Activated naive CD4-positive, alpha-beta T cell treated with anti-CD3 and anti-CD28 coated beads, Interleukin-2, amount 50 U/mL, for 72 hours (primary cell): ENCODE measurements around the gene RFT1. TPM values are rescaled to one million over a fixed set of nuclear protein-coding genes. Genes with fewer than 3 reads are reported as not detected.

Experiments used
- ATAC-seq, 2 donors: fragments of 150-1000 bp; cut with Tn5 transposase; 2 replicates each; pipeline ENCODE4 v1.10.0; 2021; ENCODE audit warnings: mild to moderate bottlenecking in 2 of 2, moderate library complexity in 2 of 2
- DNase-seq, 2 donors: peaks; one replicate each; pipeline ENCODE4 v3.0.0; 2021 to 2022; ENCODE audit warnings: low spot score in 2 of 2
- H3K27ac Mint-ChIP-seq, 2 donors: one replicate each; pipeline ENCODE4 v1.8.0; 2022; ENCODE audit warnings: mild to moderate bottlenecking in 2 of 2, mixed read lengths in 2 of 2
- H3K36me3 Mint-ChIP-seq, 2 donors: one replicate each; pipeline ENCODE4 v1.8.0; 2022; ENCODE audit warnings: mixed read lengths in 2 of 2
- H3K9me3 Mint-ChIP-seq, 2 donors: one replicate each; pipeline ENCODE4 v1.8.0; 2022; ENCODE audit warnings: mixed read lengths in 2 of 2
- total RNA-seq, 2 donors: library from RNA; stranded (reverse); gene quantifications; one replicate each; pipeline ENCODE4 v1.2.3, GENCODE V29; 2022

Gene RFT1
- total RNA-seq, 2 donors from 2014 or later: 19.5 to 38.3 TPM

DNA sequence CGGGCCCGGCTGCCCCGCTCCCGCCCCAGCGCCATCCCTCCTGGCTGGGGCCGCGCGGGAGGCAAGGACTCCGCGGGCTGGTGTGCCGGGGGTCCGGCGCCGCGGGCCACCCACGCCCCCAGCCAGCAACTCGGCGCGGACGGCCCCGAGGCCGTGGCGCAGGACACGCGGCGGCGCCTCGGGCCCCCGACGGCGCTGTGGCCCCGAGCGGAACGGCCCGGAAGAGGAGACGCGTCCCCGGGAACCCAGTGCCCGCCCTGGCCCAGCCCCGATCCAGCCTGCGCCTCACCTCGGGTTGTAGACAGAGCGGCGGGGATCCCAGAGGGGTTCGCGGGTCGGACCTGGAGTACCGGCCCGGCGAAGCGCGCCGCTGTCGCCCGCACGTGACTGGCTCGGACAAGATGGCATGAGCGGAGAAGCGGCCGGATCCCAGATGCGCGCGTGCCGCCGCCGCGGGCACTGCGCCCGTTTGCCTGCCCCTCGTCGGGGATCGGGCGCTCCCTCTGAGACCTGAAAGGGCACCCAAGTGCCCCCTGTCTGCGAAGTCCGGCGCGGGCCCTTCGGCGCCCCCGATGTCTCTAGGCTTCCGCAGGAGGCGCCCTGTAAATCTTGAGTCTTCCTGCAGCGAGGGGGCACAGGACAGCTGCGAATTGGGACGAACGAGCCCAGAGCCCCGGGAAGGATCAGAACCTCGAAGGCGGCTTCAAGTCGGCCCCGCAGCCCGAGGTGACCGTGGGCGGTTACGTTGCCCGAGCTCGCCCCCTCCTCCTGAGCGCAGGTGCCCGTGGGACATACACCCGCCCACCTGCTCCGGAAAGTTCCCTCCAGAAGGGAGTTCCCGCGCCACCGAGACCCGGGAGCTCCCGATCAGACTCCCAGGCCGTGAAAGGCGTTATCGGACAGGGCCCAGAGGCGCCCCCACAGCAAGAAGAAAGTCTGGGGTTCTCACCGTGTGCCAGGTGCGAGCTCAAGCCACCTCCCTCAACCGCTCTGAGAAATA is 83.8 kb downstream of the RFT1 start:
- peak; percentile 51 to 57 for ATAC-seq
- peak; percentile 62 to 77 for DNase-seq
- Mint-ChIP-seq H3K9me3 (no peaks in the 10 kb centered on the region), H3K27ac (peak overlapping the region; percentile 86 to 87), H3K36me3 (peaks cover 8 to 17% of the 10 kb centered on the region in 2 donors)

DNA sequence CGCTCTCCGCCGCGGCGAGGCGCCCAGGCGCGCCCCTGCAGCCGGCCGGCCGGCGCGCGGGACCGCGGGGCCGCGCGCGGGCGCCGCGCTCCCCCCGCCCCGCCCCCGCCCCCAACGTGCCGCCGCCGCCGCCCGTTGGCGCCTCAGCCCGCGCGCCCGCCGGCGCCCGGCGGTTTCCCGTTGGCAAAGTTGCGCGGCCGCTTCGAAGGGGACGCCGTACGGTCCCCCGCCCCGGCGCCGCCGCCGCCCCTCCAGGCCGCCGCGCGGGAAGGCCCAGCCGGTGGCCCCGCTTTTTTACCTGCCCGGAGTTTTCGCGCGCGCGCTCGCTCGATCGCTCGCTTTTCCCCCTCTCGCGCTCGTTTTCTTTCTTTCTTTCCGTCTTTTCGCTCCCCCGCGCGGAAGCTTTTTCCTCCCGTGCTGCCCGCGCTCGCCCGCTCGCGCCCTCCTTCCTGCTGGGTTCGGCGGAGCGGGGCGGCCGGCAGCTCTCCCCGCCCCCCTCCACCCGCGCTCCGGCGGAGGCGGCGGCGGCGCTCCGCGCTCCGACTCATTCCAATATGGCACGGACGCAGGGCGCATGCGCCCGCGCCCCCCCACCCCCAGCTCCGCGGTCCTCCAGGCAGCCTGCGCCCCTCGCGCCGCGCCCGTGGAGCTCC is 84.6 kb downstream of the RFT1 start, which contains the start of gene SFMBT1:
Gene SFMBT1, minus strand, starts transcription at position 556 of the 653 bp plus-strand sequence. CDS start 76,945 bp downstream, outside the sequence.
- peak; percentile 60 to 71 for ATAC-seq
- H3K36me3 Mint-ChIP-seq: peaks cover 8 to 17% of the 10 kb centered on the region in 2 donors
- no peaks in the 10 kb centered on the region for H3K9me3 Mint-ChIP-seq
- peak; percentile 65 to 72 for DNase-seq
- H3K27ac Mint-ChIP-seq: peak within 1 kb of the TSS; percentile 90 to 97

DNA sequence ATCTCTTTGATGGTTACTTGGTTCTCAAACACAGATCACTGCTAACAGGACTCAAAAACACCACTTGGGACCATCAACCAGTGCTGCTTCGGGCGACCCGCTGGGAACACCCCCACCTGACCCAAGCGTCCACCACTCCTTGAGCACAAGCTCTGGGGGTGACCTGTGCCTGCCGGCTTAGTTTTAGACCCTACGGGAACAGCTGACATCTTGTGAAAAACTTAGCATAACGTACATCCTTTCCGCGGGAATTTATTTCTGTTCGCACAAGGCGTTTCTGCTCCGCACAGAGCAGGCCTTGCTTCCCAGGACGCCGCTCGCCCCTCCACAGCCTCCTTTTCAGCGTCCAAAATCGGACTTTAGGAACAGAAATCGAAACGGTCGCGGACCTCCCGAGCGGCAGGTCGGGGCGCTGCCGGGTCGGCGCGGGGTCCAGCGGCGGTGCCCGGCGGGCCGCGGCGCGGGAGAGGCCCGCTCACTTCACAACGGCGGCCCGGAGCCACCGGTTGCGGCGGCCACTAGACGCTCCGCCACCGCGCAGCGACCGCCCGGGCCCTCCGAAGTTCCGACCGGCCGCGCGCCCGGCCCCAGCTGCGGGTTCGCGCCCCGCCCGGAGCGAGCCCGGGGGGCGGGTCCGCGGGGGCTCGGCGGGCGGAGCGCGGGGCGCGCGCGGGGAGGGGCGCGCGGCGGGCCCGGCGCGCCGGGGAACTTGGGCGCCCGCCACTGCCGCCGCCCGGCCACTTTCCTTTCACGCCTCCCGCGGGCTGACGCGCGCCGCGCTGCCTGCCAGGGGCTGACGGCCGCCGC is 85.3 kb downstream of the RFT1 start:
- DNase-seq: peak; percentile 49 to 71
- H3K36me3 Mint-ChIP-seq: peaks cover 8 to 17% of the 10 kb centered on the region in 2 donors
- peak; percentile 48 to 49 for ATAC-seq
- H3K27ac Mint-ChIP-seq: peak overlapping the region; percentile 90 to 97
- no peaks in the 10 kb centered on the region for H3K9me3 Mint-ChIP-seq

DNA sequence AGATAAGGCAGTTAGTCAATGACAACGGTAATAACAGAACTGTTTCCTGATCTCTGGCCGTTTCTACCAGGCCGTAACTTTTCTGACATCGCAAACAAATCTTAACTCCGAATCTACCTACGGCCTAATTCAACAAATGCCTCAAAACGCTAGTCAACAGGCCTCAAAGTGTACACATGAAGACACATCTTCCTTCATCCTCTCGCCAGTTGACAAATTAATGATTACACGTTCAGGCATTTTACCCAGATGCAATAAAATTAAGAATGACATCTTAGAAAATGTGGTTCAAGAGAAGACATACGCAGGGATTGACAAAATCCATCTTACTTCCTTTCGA is 85.9 kb downstream of the RFT1 start:
- DNase-seq (no peak), ATAC-seq (no peak)
- Mint-ChIP-seq H3K9me3 (no peaks in the 10 kb centered on the region), H3K27ac (peak overlapping the region; percentile 90 to 97), H3K36me3 (peaks cover 8 to 17% of the 10 kb centered on the region in 2 donors)

DNA sequence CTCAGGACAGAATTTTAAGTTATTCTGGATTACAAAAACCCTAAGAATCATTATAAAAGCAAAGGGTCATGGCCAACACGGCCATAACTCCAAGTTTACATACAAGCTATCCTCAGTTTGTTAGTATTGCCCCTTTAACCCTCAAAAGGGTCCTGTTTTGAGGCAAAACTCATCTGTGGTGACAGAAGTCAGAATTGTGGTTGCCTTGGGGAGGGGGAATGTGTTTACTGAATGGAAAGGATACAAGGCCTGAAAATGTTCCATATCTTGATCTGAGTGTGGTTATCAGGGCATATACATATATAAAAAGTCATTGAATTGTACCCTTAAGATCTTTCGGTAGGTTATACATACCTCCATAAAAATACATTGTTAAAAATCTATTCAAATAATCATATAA is 86.5 kb downstream of the RFT1 start:
- Mint-ChIP-seq H3K9me3 (no peaks in the 10 kb centered on the region), H3K27ac (peak overlapping the region in 1 of 2 donors; percentile 90), H3K36me3 (peaks cover 8 to 17% of the 10 kb centered on the region in 2 donors)
- no peak for ATAC-seq
- no peak for DNase-seq

DNA sequence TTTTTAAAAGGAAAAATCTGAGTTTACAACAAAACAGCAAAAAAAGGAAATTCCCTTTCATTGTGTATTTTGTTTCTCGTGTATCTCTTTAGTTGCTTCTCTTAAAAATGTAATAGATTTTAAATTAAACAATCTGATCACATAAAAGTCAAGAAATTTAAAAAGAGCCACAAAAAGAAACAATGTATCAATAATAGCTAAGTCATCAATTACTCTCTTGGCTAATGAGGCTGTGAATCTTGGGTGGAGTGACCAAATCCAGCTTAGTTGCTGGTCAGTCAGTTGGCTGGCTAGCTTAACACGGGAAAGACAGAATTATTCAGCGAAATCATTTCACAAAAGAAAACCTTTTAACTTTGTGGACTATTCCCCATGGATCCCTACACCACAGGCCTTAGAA is 87.6 kb downstream of the RFT1 start:
- H3K36me3 Mint-ChIP-seq: peaks cover 8 to 17% of the 10 kb centered on the region in 2 donors
- no peaks in the 10 kb centered on the region for H3K9me3 Mint-ChIP-seq
- no peak overlapping the region for H3K27ac Mint-ChIP-seq
- ATAC-seq (no peak), DNase-seq (no peak)

DNA sequence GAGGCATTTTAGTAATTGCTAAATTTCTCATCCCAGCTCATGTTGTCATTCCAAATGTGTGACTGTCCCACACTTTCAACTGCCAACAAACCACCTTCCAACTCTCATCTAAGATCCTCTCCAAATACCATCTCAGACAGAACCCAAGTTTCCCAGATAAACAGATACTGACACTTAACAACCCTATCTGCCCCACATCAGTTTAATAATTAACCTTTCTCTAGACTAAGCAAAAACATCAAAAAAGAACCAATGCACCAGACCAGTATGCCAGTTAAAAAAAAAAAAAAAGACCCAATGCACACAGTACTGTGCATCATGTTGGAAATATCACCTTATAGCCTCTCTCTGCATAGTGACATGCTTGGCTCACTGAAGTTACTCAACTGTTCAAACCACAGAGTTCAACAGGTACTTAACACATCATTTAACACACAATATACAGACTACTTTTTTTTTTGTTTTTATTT is 89.8 kb downstream of the RFT1 start:
- ATAC-seq (peak in 1 of 2 donors; percentile 68), DNase-seq (no peak)
- peaks cover 8% of the 10 kb centered on the region in 2 donors for H3K36me3 Mint-ChIP-seq
- no peak overlapping the region for H3K27ac Mint-ChIP-seq
- no peaks in the 10 kb centered on the region for H3K9me3 Mint-ChIP-seq

DNA sequence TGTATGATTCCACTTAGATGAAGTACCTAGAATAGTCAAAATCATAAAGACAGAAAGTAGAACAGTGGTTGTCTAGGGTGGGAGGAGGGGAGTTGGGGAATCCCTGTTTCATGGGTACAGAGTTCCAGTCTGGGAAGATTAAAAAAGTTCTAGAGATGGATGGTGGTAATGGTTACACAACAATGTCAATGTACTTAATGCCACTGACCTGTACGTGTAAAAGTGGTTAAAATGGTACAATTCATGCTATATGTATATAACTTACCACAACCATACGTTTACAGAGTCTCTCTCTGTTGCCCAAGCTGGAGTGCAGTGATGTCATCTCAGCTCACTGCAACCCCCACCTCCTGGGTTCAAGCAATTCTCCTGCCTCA is 90.9 kb downstream of the RFT1 start:
- Mint-ChIP-seq H3K9me3 (no peaks in the 10 kb centered on the region), H3K27ac (no peak overlapping the region)

DNA sequence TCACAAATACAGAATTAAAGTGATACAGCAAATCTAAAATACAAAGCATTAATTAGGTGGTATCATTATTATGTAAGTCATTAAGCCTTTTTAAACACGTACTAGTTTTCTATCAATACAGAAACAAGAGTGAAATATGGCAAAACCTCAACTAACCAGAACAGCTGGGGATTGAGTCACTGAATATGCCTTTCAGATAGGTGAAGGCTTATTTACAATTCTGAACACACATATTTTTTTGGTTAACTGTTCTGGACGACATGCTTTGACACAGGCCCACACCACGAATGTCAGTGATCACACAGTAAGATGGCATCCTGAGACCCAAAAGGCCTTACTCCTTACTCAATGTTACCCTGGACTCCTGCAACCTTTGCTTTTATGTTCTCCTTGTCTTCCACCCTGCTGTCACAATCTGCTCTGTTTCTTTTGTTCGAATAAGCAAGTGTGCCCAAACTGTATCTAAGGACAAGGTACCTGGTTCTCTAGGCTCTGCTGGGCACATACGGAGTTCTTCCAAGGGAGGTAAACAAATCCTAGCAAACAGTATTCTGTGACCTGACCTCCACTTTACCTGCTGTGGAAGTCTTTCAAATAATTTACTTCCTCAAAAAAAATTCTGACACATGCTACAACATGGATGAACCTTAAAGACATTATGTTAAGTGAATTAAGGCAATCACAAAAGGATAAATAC is 91.4 kb downstream of the RFT1 start:
- Mint-ChIP-seq H3K27ac (no peak overlapping the region), H3K36me3 (no peaks in the 10 kb centered on the region), H3K9me3 (no peaks in the 10 kb centered on the region)
- ATAC-seq (peak in 1 of 2 donors; percentile 37), DNase-seq (no peak)

More for the DNA sequence above, 90.9 kb downstream of the RFT1 start:
- ATAC-seq (no peak), DNase-seq (no peak)
- peaks cover 3% of the 10 kb centered on the region in 2 donors for H3K36me3 Mint-ChIP-seq

Other genes starting within 250 kb of the RFT1 start
- gene STIMATE, start 232.9 kb downstream of the RFT1 start, total RNA-seq: 10 to 100 TPM; 16.6 to 24.0 TPM
- gene SFMBT1, start 84.4 kb downstream of the RFT1 start, total RNA-seq: 10 to 100 TPM; 19.6 to 23.3 TPM
- 10 to 100 TPM in 1 of 2 donors, 1 to 10 TPM in 1; 3.4 to 22.5 TPM for gene PRKCD, start 30.8 kb upstream of the RFT1 start, total RNA-seq
- gene TKT, start 125.6 kb upstream of the RFT1 start, total RNA-seq: 100 to 1,000 TPM; 258 to 359 TPM
- 10 to 100 TPM; 35.4 to 36.7 TPM for gene DCP1A, start 217.1 kb upstream of the RFT1 start, total RNA-seq